ENCODE results near the gene STXBP2. TPM values are rescaled to one million over a fixed set of nuclear protein-coding genes. Genes with fewer than 3 reads are reported as not detected.

The STXBP2 gene
- total RNA-seq, 1 donor from 2014 or later = 61.6 TPM

GRCh38 chr19:7617172-7617571 is 19.7 kb upstream of the STXBP2 start:
- H3K36me3 Mint-ChIP-seq = peaks cover 13% of the 10 kb centered on the region

GRCh38 chr19:7617735-7618134 is 19.2 kb upstream of the STXBP2 start:
- no peaks in the 10 kb centered on the region for H3K27me3 Mint-ChIP-seq
- TF ChIP-seq CTCF (conservative IDR thresholded peaks at IDR 0.05) = no peak
- H3K9me3 Mint-ChIP-seq = no peaks in the 10 kb centered on the region
- no peak overlapping the region for H3K4me3 Mint-ChIP-seq
- no peak for DNase-seq (ENCODE audit: extremely low spot score, unreplicated experiment)
- H3K4me1 Mint-ChIP-seq (ENCODE audit: unreplicated experiment) = peaks cover 7% of the 10 kb centered on the region
- H3K27ac Mint-ChIP-seq = no peak overlapping the region
- peaks cover 13% of the 10 kb centered on the region for H3K36me3 Mint-ChIP-seq

More at GRCh38 chr19:7617172-7617571, 19.7 kb upstream of the STXBP2 start:
- Mint-ChIP-seq H3K9me3 (no peaks in the 10 kb centered on the region), H3K4me1 (ENCODE audit: unreplicated experiment) (peaks cover 7% of the 10 kb centered on the region), H3K4me3 (no peak overlapping the region), H3K27me3 (no peaks in the 10 kb centered on the region), H3K27ac (no peak overlapping the region)
- no peak for DNase-seq (ENCODE audit: extremely low spot score, unreplicated experiment)
- TF ChIP-seq CTCF (conservative IDR thresholded peaks at IDR 0.05) = no peak

- TF ChIP-seq CTCF (conservative IDR thresholded peaks at IDR 0.05) = no peak
- Mint-ChIP-seq H3K36me3 (peaks cover 13% of the 10 kb centered on the region), H3K4me3 (no peak overlapping the region), H3K27ac (peak overlapping the region; percentile 83), H3K9me3 (no peaks in the 10 kb centered on the region), H3K27me3 (no peaks in the 10 kb centered on the region), H3K4me1 (ENCODE audit: unreplicated experiment) (peaks cover 7% of the 10 kb centered on the region)
- DNase-seq (ENCODE audit: extremely low spot score, unreplicated experiment) = no peak
Measured at GRCh38 chr19:7618348-7618747, 18.6 kb upstream of the STXBP2 start.

GRCh38 chr19:7618771-7619510 is 18.0 kb upstream of the STXBP2 start:
- peak overlapping the region; percentile 83 for H3K27ac Mint-ChIP-seq
- no peaks in the 10 kb centered on the region for H3K9me3 Mint-ChIP-seq
- no peak for DNase-seq (ENCODE audit: extremely low spot score, unreplicated experiment)
- H3K4me3 Mint-ChIP-seq = peak overlapping the region; percentile 16
- H3K27me3 Mint-ChIP-seq = no peaks in the 10 kb centered on the region
- TF ChIP-seq CTCF (conservative IDR thresholded peaks at IDR 0.05) = no peak
- H3K4me1 Mint-ChIP-seq (ENCODE audit: unreplicated experiment) = peaks cover 7% of the 10 kb centered on the region
- peaks cover 13% of the 10 kb centered on the region for H3K36me3 Mint-ChIP-seq

- H3K9me3 Mint-ChIP-seq = no peaks in the 10 kb centered on the region
- H3K4me3 Mint-ChIP-seq = no peak overlapping the region
- H3K27ac Mint-ChIP-seq = no peak overlapping the region
- H3K36me3 Mint-ChIP-seq = peaks cover 13% of the 10 kb centered on the region
- no peaks in the 10 kb centered on the region for H3K27me3 Mint-ChIP-seq
- H3K4me1 Mint-ChIP-seq (ENCODE audit: unreplicated experiment) = peaks cover 7% of the 10 kb centered on the region
- DNase-seq (ENCODE audit: extremely low spot score, unreplicated experiment) = no peak
- TF ChIP-seq CTCF (conservative IDR thresholded peaks at IDR 0.05) = no peak
Measured at GRCh38 chr19:7619671-7620441, 17.1 kb upstream of the STXBP2 start.

Data from type B pancreatic cell (in vitro differentiated cells).